Peyer's patch (tissue), 4 donors: ENCODE measurements around the gene MSH2. TPM values are rescaled to one million over a fixed set of nuclear protein-coding genes. Genes with fewer than 3 reads are reported as not detected.

Source experiments
- DNase-seq, 3 donors: peaks; one replicate each; pipeline ENCODE4 v3.0.0-alpha.2; 2017 to 2019
- H3K27ac ChIP-seq, 4 donors: fragments of 200-600 bp; sonication (generic); one replicate each; pipeline ENCODE4 v1.5.1; 2016 to 2019
- H3K27me3 ChIP-seq, 2 donors: fragments of 200-600 bp; sonication (generic); one replicate each; pipeline ENCODE4 v1.5.1; 2019
- H3K36me3 ChIP-seq, 3 donors: fragments of 200-600 bp; sonication (generic); one replicate each; pipeline ENCODE4 v1.5.1; 2016 to 2019
- H3K4me1 ChIP-seq, 4 donors: fragments of 200-600 bp; sonication (generic); one replicate each; pipeline ENCODE4 v1.5.1; 2016 to 2019
- H3K4me3 ChIP-seq, 4 donors: fragments of 200-600 bp; sonication (generic); 1 replicate in 3 of 4; 2 replicates in 1 of 4; pipeline ENCODE4 v1.5.1; 2016 to 2019; ENCODE audit warnings: mild to moderate bottlenecking in 1 of 4
- H3K9me3 ChIP-seq, 4 donors: fragments of 200-600 bp; sonication (generic); one replicate each; pipeline ENCODE4 v1.5.1; 2016 to 2019; ENCODE audit warnings: mild to moderate bottlenecking in 1 of 4
- POLR2A ChIP-seq, 2 donors: fragments of 450-650 bp; IDR thresholded peaks; one replicate each; pipeline ENCODE4 v1.5.1; 2017; ENCODE audit warnings: antibody characterized with exemption in 2 of 2, mild to moderate bottlenecking in 2 of 2, moderate library complexity in 2 of 2
- total RNA-seq, 4 donors: library from RNA; depleted of rRNA; stranded (reverse); fragments of >200 nt; gene quantifications; one replicate each; pipeline ENCODE4 v1.1.0, GENCODE V29; 2016
- TF ChIP-seq, protein P1 (sequence below), 6 experiments: fragments of 450-650 bp in 4 of 6; fragments of 200-600 bp in 2 of 6; sonication (generic) in 1 of 6; IDR thresholded peaks; one replicate each; pipeline ENCODE4 v1.5.1; 2017 to 2019; ENCODE audit warnings: antibody characterized with exemption in 6 of 6, mild to moderate bottlenecking in 3 of 6, moderate library complexity in 1 of 6

The MSH2 gene
- total RNA-seq, 4 donors from 2014 or later: 5.8 to 23.1 (median 9.2) TPM

DNA sequence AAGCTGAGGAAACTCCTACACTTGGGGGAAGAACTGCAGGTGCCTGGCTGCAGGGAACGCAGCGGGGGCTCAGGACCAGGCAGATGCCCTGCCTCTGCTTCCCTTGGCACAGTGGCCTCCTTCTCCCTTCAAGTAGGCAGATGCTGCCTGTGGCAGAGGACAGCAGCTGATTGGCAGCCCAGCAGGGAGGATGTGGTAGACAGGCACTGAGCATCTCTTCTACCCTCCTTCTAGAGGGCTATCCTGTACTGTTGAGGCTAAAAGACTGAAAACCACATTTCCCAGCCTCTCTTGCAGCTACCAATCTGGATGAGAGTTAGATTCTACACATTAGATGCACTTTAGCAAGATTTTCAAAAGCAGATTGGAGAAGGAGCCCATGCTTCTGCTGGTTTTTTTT, 105.7 kb downstream of the MSH2 start:
- no peaks in the 10 kb centered on the region for H3K27me3 ChIP-seq
- DNase-seq: no peak
- peaks cover 0 to 6% (median 0%) of the 10 kb centered on the region in 4 donors for H3K9me3 ChIP-seq
- no peak overlapping the region for H3K4me3 ChIP-seq
- no peaks in the 10 kb centered on the region for H3K4me1 ChIP-seq
- no peaks in the 10 kb centered on the region for H3K36me3 ChIP-seq
- H3K27ac ChIP-seq: no peak overlapping the region
- TF ChIP-seq, protein P1, sequence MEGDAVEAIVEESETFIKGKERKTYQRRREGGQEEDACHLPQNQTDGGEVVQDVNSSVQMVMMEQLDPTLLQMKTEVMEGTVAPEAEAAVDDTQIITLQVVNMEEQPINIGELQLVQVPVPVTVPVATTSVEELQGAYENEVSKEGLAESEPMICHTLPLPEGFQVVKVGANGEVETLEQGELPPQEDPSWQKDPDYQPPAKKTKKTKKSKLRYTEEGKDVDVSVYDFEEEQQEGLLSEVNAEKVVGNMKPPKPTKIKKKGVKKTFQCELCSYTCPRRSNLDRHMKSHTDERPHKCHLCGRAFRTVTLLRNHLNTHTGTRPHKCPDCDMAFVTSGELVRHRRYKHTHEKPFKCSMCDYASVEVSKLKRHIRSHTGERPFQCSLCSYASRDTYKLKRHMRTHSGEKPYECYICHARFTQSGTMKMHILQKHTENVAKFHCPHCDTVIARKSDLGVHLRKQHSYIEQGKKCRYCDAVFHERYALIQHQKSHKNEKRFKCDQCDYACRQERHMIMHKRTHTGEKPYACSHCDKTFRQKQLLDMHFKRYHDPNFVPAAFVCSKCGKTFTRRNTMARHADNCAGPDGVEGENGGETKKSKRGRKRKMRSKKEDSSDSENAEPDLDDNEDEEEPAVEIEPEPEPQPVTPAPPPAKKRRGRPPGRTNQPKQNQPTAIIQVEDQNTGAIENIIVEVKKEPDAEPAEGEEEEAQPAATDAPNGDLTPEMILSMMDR (IDR thresholded peaks at IDR 0.05): no peak
- TF ChIP-seq POLR2A (IDR thresholded peaks at IDR 0.05): no peak

- no peak for DNase-seq
- no peak for TF ChIP-seq POLR2A (IDR thresholded peaks at IDR 0.05)
- TF ChIP-seq, protein P1 (IDR thresholded peaks at IDR 0.05): no peak
- Histone ChIP-seq H3K27me3 (no peaks in the 10 kb centered on the region), H3K4me3 (no peak overlapping the region), H3K4me1 (no peaks in the 10 kb centered on the region), H3K27ac (no peak overlapping the region), H3K9me3 (peaks cover 0 to 6% (median 0%) of the 10 kb centered on the region in 4 donors), H3K36me3 (no peaks in the 10 kb centered on the region)
Measured at GRCh38 chr2:47509250-47509649, 106.3 kb downstream of the MSH2 start.

DNA sequence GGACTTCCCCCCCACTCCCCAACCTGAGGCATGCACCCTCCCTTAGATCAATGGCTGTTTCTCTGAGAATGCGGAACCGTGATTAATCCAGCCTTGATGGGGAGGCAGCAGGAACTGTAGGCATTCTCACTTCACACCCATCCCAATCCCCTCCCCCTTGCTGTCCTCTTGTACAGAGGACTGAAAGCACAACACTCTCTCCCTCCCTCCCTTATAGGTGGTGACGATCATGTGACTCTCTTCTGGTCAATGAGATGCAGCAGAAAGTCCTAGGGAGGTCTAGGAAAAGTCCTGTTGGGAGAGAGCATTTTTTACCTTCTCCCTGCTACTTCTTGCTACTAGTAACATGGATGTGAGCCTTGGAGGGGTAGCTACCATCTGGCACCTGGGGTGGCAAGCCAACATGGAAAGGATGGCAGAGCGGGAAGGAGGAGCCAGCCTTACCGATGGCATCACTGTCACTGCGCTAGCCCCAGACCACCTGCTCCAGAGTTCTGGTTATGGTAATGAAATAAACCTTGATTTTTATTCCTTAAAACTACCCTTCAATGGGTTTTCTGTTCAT, 106.9 kb downstream of the MSH2 start:
- Histone ChIP-seq H3K4me3 (no peak overlapping the region), H3K36me3 (no peaks in the 10 kb centered on the region), H3K4me1 (no peaks in the 10 kb centered on the region), H3K27me3 (no peaks in the 10 kb centered on the region), H3K27ac (no peak overlapping the region), H3K9me3 (peaks cover 0 to 5% (median 0%) of the 10 kb centered on the region in 4 donors)
- no peak for TF ChIP-seq POLR2A (IDR thresholded peaks at IDR 0.05)
- TF ChIP-seq, protein P1 (IDR thresholded peaks at IDR 0.05): no peak
- DNase-seq: no peak

DNA sequence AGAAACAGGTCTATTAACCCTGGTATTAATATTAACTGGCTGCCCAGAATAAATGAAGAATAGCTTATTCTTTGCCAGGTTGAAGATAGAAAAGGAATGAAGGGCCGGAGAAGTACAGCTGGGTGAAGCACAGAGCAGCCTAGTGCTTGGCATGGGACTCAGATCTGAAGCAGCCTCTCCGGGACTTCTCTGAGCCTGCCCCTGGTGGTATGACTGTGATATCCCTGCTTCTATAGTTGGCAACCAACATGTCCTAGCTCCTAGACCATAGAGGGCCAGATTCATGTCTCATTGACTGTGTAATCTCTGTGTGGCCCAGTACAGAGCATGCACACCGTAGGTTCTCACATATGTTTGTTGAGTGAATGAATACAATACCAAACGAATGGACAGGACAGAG, 107.8 kb downstream of the MSH2 start:
- Histone ChIP-seq H3K36me3 (no peaks in the 10 kb centered on the region), H3K4me1 (no peaks in the 10 kb centered on the region), H3K27me3 (no peaks in the 10 kb centered on the region), H3K9me3 (no peaks in the 10 kb centered on the region), H3K27ac (no peak overlapping the region), H3K4me3 (no peak overlapping the region)
- DNase-seq: no peak
- TF ChIP-seq, protein P1 (IDR thresholded peaks at IDR 0.05): no peak
- TF ChIP-seq POLR2A (IDR thresholded peaks at IDR 0.05): no peak

GRCh38 chr2:47512581-47513083, 109.7 kb downstream of the MSH2 start:
- TF ChIP-seq POLR2A (IDR thresholded peaks at IDR 0.05): no peak
- TF ChIP-seq, protein P1 (IDR thresholded peaks at IDR 0.05): no peak

More at GRCh38 chr2:47512581-47513083, 109.7 kb downstream of the MSH2 start:
- no peak for DNase-seq
- no peaks in the 10 kb centered on the region for H3K4me1 ChIP-seq
- H3K4me3 ChIP-seq: no peak overlapping the region
- H3K9me3 ChIP-seq: no peaks in the 10 kb centered on the region
- H3K27ac ChIP-seq: no peak overlapping the region
- H3K27me3 ChIP-seq: no peaks in the 10 kb centered on the region
- H3K36me3 ChIP-seq: no peaks in the 10 kb centered on the region
